ENCODE results near the gene PCDHA1.
A peak's percentile ranks its signal among the peaks of the same experiment; 100 is the strongest.

The PCDHA1 gene

GRCh38 chr5:140988608-140989007 is 202.7 kb downstream of the PCDHA1 start:
- no peak for DNase-seq (ENCODE audit: low read depth in 2 of 2)

- DNase-seq (ENCODE audit: low read depth in 2 of 2) = no peak
These were observed 203.5 kb downstream of the PCDHA1 start for GRCh38 chr5:140989254-140990020.

- DNase-seq (ENCODE audit: low read depth in 2 of 2) = no peak
These were observed 206.9 kb downstream of the PCDHA1 start for GRCh38 chr5:140992828-140993227.

GRCh38 chr5:140996060-140996459 is 210.1 kb downstream of the PCDHA1 start:
- DNase-seq (ENCODE audit: low read depth in 2 of 2) = no peak

GRCh38 chr5:140998921-140999410 is 213.0 kb downstream of the PCDHA1 start:
- DNase-seq (ENCODE audit: low read depth in 2 of 2) = no peak

- DNase-seq (ENCODE audit: low read depth in 2 of 2) = no peak
These were observed 215.5 kb downstream of the PCDHA1 start for GRCh38 chr5:141001446-141001843.

- DNase-seq (ENCODE audit: low read depth in 2 of 2) = no peak
These were observed 216.1 kb downstream of the PCDHA1 start for GRCh38 chr5:141001844-141002604.

GRCh38 chr5:141002605-141002965 is 216.6 kb downstream of the PCDHA1 start:
- DNase-seq (ENCODE audit: low read depth in 2 of 2) = no peak

- DNase-seq (ENCODE audit: low read depth in 2 of 2) = no peak
These were observed 217.1 kb downstream of the PCDHA1 start for GRCh38 chr5:141003031-141003430.

GRCh38 chr5:141003791-141004611 is 218.1 kb downstream of the PCDHA1 start:
- DNase-seq (ENCODE audit: low read depth in 2 of 2) = no peak

GRCh38 chr5:141007791-141008190 is 221.9 kb downstream of the PCDHA1 start:
- DNase-seq (ENCODE audit: low read depth in 2 of 2) = no peak

- no peak for DNase-seq (ENCODE audit: low read depth in 2 of 2)
These were observed 224.3 kb downstream of the PCDHA1 start for GRCh38 chr5:141010047-141010793.

GRCh38 chr5:141017943-141018342 is 232.0 kb downstream of the PCDHA1 start:
- no peak for DNase-seq (ENCODE audit: low read depth in 2 of 2)

GRCh38 chr5:141022384-141022783 is 236.4 kb downstream of the PCDHA1 start:
- DNase-seq (ENCODE audit: low read depth in 2 of 2) = no peak

GRCh38 chr5:141031006-141031405 is 245.1 kb downstream of the PCDHA1 start:
- DNase-seq (ENCODE audit: low read depth in 2 of 2) = no peak

GRCh38 chr5:141032626-141033025 is 246.7 kb downstream of the PCDHA1 start:
- DNase-seq (ENCODE audit: low read depth in 2 of 2) = no peak

GRCh38 chr5:141039061-141039460 is 253.1 kb downstream of the PCDHA1 start:
- DNase-seq (ENCODE audit: low read depth in 2 of 2) = no peak

- DNase-seq (ENCODE audit: low read depth in 2 of 2) = no peak
These were observed 253.6 kb downstream of the PCDHA1 start for GRCh38 chr5:141039517-141039916.

GRCh38 chr5:141040093-141040770 is 254.3 kb downstream of the PCDHA1 start:
- no peak for DNase-seq (ENCODE audit: low read depth in 2 of 2)

- peak; percentile 61 to 63 for DNase-seq (ENCODE audit: low read depth in 2 of 2)
These were observed 255.0 kb downstream of the PCDHA1 start for GRCh38 chr5:141040771-141041426.
